HUES48 (cell line): Measurements from ENCODE around the gene PLCB3.

Source experiments
- H3K27ac ChIP-seq: one replicate; pipeline ENCODE4 v1.7.0; 2013; ENCODE audit warnings: low read depth, low read length, inconsistent platforms
- H3K27me3 ChIP-seq: 2 replicates; pipeline ENCODE4 v1.6.1; 2013; ENCODE audit warnings: mild to moderate bottlenecking, low read length; ENCODE audit not compliant: control insufficient read depth, insufficient read depth
- H3K36me3 ChIP-seq: 2 replicates; pipeline ENCODE4 v1.6.1; 2013; ENCODE audit warnings: low read length; ENCODE audit not compliant: control insufficient read depth, insufficient read depth
- H3K4me1 ChIP-seq: 2 replicates; pipeline ENCODE4 v1.6.1; 2013; ENCODE audit warnings: mild to moderate bottlenecking, low read length; ENCODE audit not compliant: control insufficient read depth, insufficient read depth
- H3K4me3 ChIP-seq: 2 replicates; pipeline ENCODE4 v1.5.1; 2013; ENCODE audit warnings: mild to moderate bottlenecking, low read depth, low read length
- H3K9ac ChIP-seq: 2 replicates; pipeline ENCODE4 v1.6.1; 2013; ENCODE audit warnings: mild to moderate bottlenecking, low read depth, low read length, moderate library complexity
- H3K9me3 ChIP-seq: 2 replicates; pipeline ENCODE4 v1.6.1; 2013; ENCODE audit warnings: low read length; ENCODE audit not compliant: control insufficient read depth, insufficient read depth

The PLCB3 gene

DNA sequence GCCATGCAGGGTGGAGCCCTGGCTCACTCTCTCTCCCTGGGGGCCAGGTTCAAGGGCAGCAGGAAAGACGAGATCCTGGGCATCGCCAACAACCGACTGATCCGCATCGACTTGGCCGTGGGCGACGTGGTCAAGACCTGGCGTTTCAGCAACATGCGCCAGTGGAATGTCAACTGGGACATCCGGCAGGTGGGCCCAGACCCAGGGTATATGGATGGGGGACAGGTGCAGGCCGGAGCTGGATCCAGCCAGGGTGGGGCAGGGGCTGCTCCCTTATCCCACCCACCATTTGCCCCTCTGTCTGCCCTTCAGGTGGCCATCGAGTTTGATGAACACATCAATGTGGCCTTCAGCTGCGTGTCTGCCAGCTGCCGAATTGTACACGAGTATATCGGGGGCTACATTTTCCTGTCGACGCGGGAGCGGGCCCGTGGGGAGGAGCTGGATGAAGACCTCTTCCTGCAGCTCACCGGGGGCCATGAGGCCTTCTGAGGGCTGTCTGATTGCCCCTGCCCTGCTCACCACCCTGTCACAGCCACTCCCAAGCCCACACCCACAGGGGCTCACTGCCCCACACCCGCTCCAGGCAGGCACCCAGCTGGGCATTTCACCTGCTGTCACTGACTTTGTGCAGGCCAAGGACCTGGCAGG, 28.2 kb upstream of the PLCB3 start:
- Histone ChIP-seq H3K27ac (no peak overlapping the region), H3K36me3 (peaks cover 38% of the 10 kb centered on the region), H3K9ac (no peak overlapping the region), H3K4me3 (no peak overlapping the region), H3K9me3 (no peaks in the 10 kb centered on the region), H3K27me3 (no peaks in the 10 kb centered on the region), H3K4me1 (peaks cover 8% of the 10 kb centered on the region; the same call in 1 of the 2 replicates)

DNA sequence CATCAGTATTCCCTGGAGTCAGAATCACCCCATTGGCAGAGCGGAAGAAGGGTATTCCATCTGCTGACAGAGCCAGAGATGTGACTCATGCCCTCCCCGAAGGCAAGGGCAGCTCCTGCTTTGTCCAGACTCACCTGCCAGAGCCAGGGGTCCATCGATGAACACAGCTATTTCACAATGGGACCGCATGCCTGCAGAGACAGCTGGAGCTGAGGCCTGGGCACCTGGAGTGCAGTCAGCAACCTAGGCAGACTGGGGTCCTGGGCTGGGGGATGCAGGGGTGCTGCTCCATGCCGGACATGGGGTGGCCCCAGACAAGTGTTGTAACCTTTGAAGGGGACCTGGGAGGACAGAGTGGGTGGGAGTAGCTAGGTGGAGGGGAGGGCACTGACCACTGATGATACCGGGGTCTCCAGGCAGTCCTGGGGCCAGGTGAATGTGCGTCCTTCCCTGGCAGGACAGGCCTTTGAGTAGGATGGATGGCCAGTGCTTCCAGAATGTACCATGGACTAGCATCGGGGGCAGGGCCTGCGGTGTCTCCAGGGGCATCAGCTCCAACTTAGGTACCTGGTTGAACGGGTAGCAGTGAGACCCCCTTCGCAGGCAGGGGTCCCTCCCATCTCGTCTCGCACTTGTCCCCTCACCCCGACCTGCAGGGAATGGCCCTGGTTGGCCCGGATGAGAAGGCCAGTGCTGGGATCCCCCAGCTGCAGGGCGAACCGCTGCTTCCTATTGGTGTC, 27.0 kb upstream of the PLCB3 start:
- Histone ChIP-seq H3K9ac (no peak overlapping the region), H3K9me3 (no peaks in the 10 kb centered on the region), H3K27ac (no peak overlapping the region), H3K4me3 (no peak overlapping the region), H3K27me3 (no peaks in the 10 kb centered on the region), H3K4me1 (peaks cover 8% of the 10 kb centered on the region; the same call in 1 of the 2 replicates), H3K36me3 (peaks cover 38% of the 10 kb centered on the region)

DNA sequence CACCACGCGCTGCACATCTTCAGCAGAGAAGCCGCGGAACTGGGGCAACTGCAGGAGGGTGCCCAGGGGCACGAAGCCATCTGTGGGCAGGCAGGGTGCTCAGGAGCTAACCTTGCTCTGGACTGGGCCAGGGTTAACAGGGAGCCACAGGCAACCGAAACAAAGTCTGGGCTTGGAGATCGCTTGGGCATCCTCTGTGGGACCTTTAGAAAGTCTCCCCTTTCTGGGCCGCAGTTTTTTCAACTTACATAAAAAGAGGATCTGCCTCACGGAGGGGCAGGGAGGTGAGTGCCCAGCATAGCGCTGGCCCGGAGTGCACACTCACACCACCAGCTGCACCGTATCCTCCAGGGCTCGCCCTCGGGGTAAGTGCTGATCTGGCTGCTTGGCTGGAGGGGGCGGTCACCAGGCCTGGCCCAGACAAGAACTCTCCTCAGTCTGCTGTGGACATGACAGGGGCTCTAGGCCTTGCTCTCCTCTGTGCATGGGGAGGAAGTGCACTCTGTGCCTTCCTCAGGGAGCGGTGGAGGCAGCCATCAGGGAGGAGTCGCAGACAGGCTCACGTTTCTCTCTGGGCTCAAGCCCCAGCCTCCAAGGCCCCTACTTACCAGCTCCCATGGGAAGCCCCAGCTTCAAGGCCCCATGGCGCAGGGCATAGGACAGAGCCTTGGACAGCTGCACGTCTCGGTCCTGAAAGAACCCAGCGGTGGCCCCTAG, 26.3 kb upstream of the PLCB3 start:
- Histone ChIP-seq H3K9me3 (no peaks in the 10 kb centered on the region), H3K27ac (no peak overlapping the region), H3K36me3 (peaks cover 34% of the 10 kb centered on the region), H3K9ac (peak overlapping the region; percentile 11), H3K4me3 (peak overlapping the region; percentile 73), H3K27me3 (no peaks in the 10 kb centered on the region), H3K4me1 (peaks cover 8% of the 10 kb centered on the region; the same call in 1 of the 2 replicates)

DNA sequence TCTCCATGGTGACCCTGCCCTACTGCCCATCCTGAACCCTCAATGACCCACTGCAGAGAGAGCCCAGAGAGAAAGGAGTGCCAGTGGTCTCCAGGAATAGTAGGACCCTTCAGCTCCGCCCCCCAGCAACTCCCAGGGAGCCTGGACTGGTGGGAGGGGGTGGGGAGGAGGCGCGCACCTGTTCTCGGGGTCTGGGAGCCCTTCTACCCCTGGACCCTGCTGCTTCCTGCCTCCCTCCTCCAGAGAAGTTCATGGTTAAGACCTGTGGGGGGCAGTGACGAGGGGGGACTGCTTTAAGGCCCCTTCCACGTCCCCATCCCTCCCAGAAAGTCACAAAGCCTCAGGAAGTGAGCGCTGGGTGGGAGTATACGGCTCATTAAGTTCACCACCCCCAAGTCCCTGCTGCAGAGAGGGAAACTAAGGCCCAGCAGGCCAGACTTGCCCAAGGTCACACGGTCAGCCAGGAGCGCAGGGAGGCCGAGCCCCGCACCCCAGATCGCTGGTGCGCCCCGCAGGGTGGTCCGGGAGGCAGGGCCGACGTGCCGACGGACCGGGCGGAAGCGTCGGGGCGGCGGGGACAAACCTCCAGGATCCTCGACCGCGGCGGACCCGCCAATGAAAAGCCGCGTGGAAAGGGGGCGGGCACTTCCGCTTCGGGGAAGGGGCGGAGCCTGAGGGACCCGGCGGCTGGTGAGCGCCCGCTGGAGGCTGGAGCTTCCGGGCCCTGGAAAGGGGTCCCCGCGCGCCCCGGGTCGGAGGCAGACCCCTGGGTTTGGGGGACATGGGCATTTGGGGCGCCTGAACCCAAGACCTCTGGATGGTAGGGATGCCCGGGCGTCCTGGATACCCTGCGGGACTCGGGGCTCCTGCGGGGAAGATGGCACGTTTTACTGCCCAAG, 25.5 kb upstream of the PLCB3 start, which contains the start of the genes NUDT22 and TRPT1:
TSS of gene NUDT22 (plus strand) at position 667 of the 899 bp plus-strand sequence. CDS start 379 bp downstream, outside the sequence.
TSS of gene TRPT1 (minus strand) at position 579 of the 899 bp plus-strand sequence. CDS start at position 253, 326 bp downstream.
- peaks cover 8% of the 10 kb centered on the region; the same call in 1 of the 2 replicates for H3K4me1 ChIP-seq

DNA sequence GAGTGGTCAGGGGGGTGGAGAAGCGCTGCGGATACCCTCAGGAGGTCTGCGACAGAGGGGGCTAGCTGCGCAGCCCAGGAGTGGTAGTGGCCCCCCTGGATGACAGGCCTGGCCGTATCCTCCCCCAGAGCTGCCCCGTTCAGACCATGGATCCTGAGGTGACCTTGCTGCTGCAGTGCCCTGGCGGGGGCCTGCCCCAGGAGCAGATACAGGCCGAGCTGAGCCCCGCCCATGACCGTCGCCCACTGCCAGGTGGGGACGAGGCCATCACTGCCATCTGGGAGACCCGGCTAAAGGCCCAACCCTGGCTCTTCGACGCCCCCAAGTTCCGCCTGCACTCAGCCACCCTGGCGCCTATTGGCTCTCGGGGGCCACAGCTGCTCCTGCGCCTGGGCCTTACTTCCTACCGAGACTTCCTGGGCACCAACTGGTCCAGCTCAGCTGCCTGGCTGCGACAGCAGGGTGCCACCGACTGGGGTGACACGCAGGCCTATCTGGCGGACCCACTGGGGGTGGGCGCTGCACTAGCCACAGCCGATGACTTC, 24.8 kb upstream of the PLCB3 start:
- peaks cover 9% of the 10 kb centered on the region; the same call in 1 of the 2 replicates for H3K4me1 ChIP-seq
- H3K27ac ChIP-seq, result peak overlapping the region; percentile 8
- H3K27me3 ChIP-seq, result no peaks in the 10 kb centered on the region
- H3K36me3 ChIP-seq, result peaks cover 23% of the 10 kb centered on the region
- peak overlapping the region; percentile 73 for H3K4me3 ChIP-seq
- H3K9me3 ChIP-seq, result no peaks in the 10 kb centered on the region
- H3K9ac ChIP-seq, result peak overlapping the region; percentile 51

More for the DNA sequence above, 25.5 kb upstream of the PLCB3 start, which contains the start of the genes NUDT22 and TRPT1:
- Histone ChIP-seq H3K27me3 (no peaks in the 10 kb centered on the region), H3K27ac (peak within 1 kb of the TSS; percentile 62), H3K9me3 (no peaks in the 10 kb centered on the region), H3K4me3 (peak within 1 kb of the TSS; percentile 73), H3K9ac (peak within 1 kb of the TSS; percentile 51), H3K36me3 (peaks cover 27% of the 10 kb centered on the region)

DNA sequence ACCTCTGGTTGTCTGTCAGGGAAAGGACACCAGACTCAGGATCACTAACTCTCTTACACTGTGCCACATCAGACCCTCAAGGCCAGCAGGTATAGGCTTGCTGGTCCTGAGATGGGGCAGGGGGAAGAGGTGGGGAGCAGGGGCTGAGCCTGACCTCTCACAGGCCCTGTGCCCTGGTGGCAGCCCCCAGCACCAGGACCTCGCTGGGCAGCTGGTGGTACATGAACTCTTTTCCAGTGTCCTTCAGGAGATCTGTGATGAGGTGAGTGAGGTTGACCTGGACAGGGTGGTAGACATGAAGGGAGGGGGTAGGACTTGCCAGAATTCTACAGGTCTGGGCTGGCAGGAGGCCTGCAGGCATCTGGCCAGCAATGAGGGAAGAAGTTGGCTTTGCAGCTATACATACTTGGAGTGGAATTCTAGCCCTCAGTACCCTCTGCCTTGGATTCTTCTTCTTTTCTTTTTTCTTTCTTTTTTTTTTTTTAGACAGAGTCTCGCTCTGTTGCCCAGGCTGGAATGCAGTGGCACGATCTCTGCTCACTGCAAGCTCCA, 23.8 kb upstream of the PLCB3 start:
- Histone ChIP-seq H3K9ac (no peak overlapping the region), H3K4me1 (peaks cover 12% of the 10 kb centered on the region; the same call in 1 of the 2 replicates), H3K9me3 (no peaks in the 10 kb centered on the region), H3K27ac (no peak overlapping the region), H3K4me3 (no peak overlapping the region), H3K27me3 (no peaks in the 10 kb centered on the region), H3K36me3 (peaks cover 21% of the 10 kb centered on the region)

DNA sequence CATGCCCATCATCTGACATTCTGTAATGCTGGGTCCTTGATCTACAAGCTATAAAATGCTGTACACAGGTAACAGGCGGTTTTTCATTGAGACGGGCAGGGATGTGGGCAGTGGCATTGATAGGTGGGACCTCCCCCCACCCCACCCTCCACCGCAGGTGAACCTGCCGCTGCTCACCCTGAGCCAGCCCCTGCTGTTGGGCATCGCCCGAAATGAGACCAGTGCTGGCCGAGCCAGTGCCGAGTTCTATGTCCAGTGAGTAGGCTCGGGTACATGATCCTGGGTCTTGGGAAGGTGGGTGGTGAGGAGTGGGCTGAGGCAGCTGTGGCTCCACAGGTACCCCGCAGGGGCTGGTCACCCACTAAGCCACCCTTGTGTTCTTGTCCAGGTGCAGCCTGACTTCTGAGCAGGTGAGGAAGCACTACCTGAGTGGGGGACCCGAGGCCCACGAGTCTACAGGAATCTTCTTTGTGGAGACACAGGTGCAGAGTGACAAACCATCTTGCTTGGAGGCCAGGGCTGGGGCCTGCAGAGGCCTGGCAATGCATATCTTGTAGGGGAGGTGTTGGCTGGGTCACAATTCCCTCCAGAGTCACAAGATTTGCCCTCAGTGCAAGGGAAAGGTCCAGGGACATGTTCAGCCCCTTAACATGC, 22.1 kb upstream of the PLCB3 start:
- Histone ChIP-seq H3K36me3 (peaks cover 5% of the 10 kb centered on the region), H3K4me3 (no peak overlapping the region), H3K27me3 (no peaks in the 10 kb centered on the region; the same call in 1 of the 2 replicates), H3K9me3 (no peaks in the 10 kb centered on the region), H3K9ac (no peak overlapping the region), H3K27ac (no peak overlapping the region), H3K4me1 (peaks cover 16% of the 10 kb centered on the region)

DNA sequence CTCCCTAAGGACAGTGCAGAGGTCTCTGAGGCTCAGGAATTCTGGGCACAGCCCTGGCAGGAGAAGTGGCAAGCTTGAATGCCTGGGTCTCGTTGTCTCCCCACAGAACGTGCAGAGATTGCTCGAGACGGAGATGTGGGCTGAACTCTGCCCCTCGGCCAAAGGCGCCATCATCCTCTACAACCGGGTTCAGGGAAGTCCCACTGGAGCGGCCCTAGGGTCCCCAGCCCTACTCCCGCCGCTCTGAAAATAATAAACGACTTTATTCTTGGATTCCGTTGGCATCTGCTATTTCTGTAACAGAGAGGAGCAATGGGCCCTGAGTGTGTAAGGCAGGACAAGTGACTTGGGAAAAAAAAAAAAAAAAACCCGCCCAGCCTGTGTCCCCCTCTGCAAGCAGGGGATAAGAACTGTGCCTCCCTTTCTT, 21.6 kb upstream of the PLCB3 start:
- Histone ChIP-seq H3K9ac (no peak overlapping the region), H3K27me3 (no peaks in the 10 kb centered on the region; the same call in 1 of the 2 replicates), H3K4me1 (peaks cover 16% of the 10 kb centered on the region), H3K4me3 (peak overlapping the region; percentile 81), H3K9me3 (no peaks in the 10 kb centered on the region), H3K27ac (peak overlapping the region; percentile 43), H3K36me3 (no peaks in the 10 kb centered on the region)

DNA sequence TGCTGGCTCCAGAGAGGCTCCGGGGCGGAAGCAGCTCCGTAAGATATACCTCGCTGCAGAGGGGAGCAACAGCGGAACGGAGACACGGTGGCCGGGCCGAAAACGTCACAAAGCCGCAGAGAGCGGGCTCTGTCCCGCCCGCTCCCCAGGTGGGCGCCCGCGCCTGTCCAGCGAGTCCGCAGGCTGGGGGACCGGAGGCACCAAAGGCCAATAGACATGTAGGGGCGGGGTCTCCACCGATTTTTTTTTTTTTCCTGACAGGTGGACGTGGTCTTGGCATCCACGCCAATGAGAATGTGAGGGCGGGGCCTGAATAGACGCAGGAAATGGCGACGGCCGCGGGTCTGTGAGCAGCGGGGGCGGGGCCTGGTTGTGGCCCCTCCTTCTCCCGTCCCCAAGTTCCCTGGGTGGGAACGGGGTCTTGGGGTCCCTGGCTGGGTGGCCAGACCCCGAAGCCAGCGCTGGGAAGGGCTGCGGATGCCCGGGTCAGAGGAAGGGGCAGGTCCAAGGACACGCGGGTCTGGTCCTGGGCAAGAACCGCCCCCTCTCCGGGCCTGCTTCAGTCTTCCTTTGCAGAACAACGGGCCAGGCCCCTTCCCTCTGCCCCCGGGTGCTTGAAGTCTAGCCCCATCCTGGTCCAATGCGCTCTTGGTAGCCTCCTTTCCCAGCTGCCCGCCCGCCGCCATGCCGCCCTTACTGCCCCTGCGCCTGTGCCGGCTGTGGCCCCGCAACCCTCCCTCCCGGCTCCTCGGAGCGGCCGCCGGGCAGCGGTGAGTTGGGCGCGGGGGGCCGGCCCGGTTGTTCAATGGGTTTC, 21.0 kb upstream of the PLCB3 start, which contains the start of gene DNAJC4:
TSS of gene DNAJC4 (plus strand) at position 378 of the 814 bp plus-strand sequence. CDS start at position 685, 307 bp downstream.
- H3K27me3 ChIP-seq, result no peaks in the 10 kb centered on the region; the same call in 1 of the 2 replicates
- H3K9ac ChIP-seq, result peak within 1 kb of the TSS; percentile 46; the same call in 1 of the 2 replicates
- H3K9me3 ChIP-seq, result no peaks in the 10 kb centered on the region
- no peaks in the 10 kb centered on the region for H3K36me3 ChIP-seq
- peak within 1 kb of the TSS; percentile 80 for H3K27ac ChIP-seq
- peaks cover 16% of the 10 kb centered on the region for H3K4me1 ChIP-seq
- peak within 1 kb of the TSS; percentile 81 for H3K4me3 ChIP-seq
